ENCODE data around the gene NSD2. TPM values are rescaled to one million over a fixed set of nuclear protein-coding genes. Genes with fewer than 3 reads are reported as not detected.

Gene NSD2
- polyA plus RNA-seq, 1 donor (not counting 4 experiments of a cell fraction or from before 2014, with no cell fraction given), result 22.6 TPM

- no peaks in the 10 kb centered on the region for H3K9me3 ChIP-seq (ENCODE audit: control insufficient read depth, low read depth, low read length)
- DNase-seq (ENCODE audit: low read depth, low spot score), result no peak
- no peaks in the 10 kb centered on the region for H3K27me3 ChIP-seq (ENCODE audit: control insufficient read depth, extremely low read depth, insufficient read depth, low read length)
- no peak for TF ChIP-seq EZH2 (IDR thresholded peaks at IDR 0.05; ENCODE audit: low read length)
- TF ChIP-seq, protein P1, sequence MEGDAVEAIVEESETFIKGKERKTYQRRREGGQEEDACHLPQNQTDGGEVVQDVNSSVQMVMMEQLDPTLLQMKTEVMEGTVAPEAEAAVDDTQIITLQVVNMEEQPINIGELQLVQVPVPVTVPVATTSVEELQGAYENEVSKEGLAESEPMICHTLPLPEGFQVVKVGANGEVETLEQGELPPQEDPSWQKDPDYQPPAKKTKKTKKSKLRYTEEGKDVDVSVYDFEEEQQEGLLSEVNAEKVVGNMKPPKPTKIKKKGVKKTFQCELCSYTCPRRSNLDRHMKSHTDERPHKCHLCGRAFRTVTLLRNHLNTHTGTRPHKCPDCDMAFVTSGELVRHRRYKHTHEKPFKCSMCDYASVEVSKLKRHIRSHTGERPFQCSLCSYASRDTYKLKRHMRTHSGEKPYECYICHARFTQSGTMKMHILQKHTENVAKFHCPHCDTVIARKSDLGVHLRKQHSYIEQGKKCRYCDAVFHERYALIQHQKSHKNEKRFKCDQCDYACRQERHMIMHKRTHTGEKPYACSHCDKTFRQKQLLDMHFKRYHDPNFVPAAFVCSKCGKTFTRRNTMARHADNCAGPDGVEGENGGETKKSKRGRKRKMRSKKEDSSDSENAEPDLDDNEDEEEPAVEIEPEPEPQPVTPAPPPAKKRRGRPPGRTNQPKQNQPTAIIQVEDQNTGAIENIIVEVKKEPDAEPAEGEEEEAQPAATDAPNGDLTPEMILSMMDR (optimal IDR thresholded peaks at IDR 0.05 in 1 of 3, IDR thresholded peaks at IDR 0.05 in 1 of 3, conservative IDR thresholded peaks at IDR 0.05 in 1 of 3; ENCODE audit: extremely low read depth in 1 of 3, insufficient read depth in 2 of 3, low read length in 3 of 3), result no peak
- no peak overlapping the region for H2AFZ ChIP-seq (ENCODE audit: control insufficient read depth, low read length)
- H3K27ac ChIP-seq (ENCODE audit: control insufficient read depth, insufficient read depth, low read length), result no peak overlapping the region
- no peaks in the 10 kb centered on the region for H3K9me1 ChIP-seq (ENCODE audit: control insufficient read depth, extremely low read depth, insufficient read depth, low read length)
- no peak overlapping the region for H3K9ac ChIP-seq (ENCODE audit: control insufficient read depth, extremely low read depth, insufficient read depth, low read length)
- H3K36me3 ChIP-seq (ENCODE audit: control insufficient read depth in 2 of 2, extremely low read depth in 1 of 2, insufficient read depth in 2 of 2, low read length in 2 of 2), result peaks cover 29 to 55% of the 10 kb centered on the region in 2 experiments
- peaks cover 2% of the 10 kb centered on the region for H3K4me1 ChIP-seq (ENCODE audit: control insufficient read depth, extremely low read depth, insufficient read depth, low read length)
- H4K20me1 ChIP-seq (ENCODE audit: control insufficient read depth, extremely low read depth, insufficient read depth, low read length), result peaks cover 2% of the 10 kb centered on the region
- FAIRE-seq, result no peak
- H3K4me2 ChIP-seq (ENCODE audit: control insufficient read depth, extremely low read depth, insufficient read depth, low read depth, low read length), result no peak overlapping the region
- no peak overlapping the region for H3K4me3 ChIP-seq (ENCODE audit: control insufficient read depth in 2 of 3, extremely low read depth in 1 of 3, insufficient read depth in 2 of 3, low read depth in 1 of 3, low read length in 3 of 3)
- no peaks in the 10 kb centered on the region for H3K79me2 ChIP-seq (ENCODE audit: control insufficient read depth, insufficient read depth, low read length)
- dilution Hi-C loops (cut with MboI; ENCODE audit: extremely low pct_ligation_motif_present, low sequenced_read_pairs), result no loop called here
Observed at GRCh38 chr4:1982124-1983052, 111.2 kb downstream of the NSD2 start.

- Histone ChIP-seq H3K27me3 (ENCODE audit: control insufficient read depth, extremely low read depth, insufficient read depth, low read length) (no peaks in the 10 kb centered on the region), H4K20me1 (ENCODE audit: control insufficient read depth, extremely low read depth, insufficient read depth, low read length) (peaks cover 2% of the 10 kb centered on the region), H3K4me3 (ENCODE audit: control insufficient read depth in 2 of 3, extremely low read depth in 1 of 3, insufficient read depth in 2 of 3, low read depth in 1 of 3, low read length in 3 of 3) (no peak overlapping the region), H3K9me3 (ENCODE audit: control insufficient read depth, low read depth, low read length) (no peaks in the 10 kb centered on the region), H3K9me1 (ENCODE audit: control insufficient read depth, extremely low read depth, insufficient read depth, low read length) (no peaks in the 10 kb centered on the region), H3K36me3 (ENCODE audit: control insufficient read depth in 2 of 2, extremely low read depth in 1 of 2, insufficient read depth in 2 of 2, low read length in 2 of 2) (peaks cover 29 to 62% of the 10 kb centered on the region in 2 experiments), H3K27ac (ENCODE audit: control insufficient read depth, insufficient read depth, low read length) (no peak overlapping the region), H3K4me1 (ENCODE audit: control insufficient read depth, extremely low read depth, insufficient read depth, low read length) (peaks cover 2% of the 10 kb centered on the region), H3K4me2 (ENCODE audit: control insufficient read depth, extremely low read depth, insufficient read depth, low read depth, low read length) (no peak overlapping the region), H3K9ac (ENCODE audit: control insufficient read depth, extremely low read depth, insufficient read depth, low read length) (no peak overlapping the region), H3K79me2 (ENCODE audit: control insufficient read depth, insufficient read depth, low read length) (no peaks in the 10 kb centered on the region), H2AFZ (ENCODE audit: control insufficient read depth, low read length) (no peak overlapping the region)
- DNase-seq (ENCODE audit: low read depth, low spot score) (no peak), FAIRE-seq (no peak)
- TF ChIP-seq EZH2 (IDR thresholded peaks at IDR 0.05; ENCODE audit: low read length), result no peak
- TF ChIP-seq, protein P1 (optimal IDR thresholded peaks at IDR 0.05 in 1 of 3, IDR thresholded peaks at IDR 0.05 in 1 of 3, conservative IDR thresholded peaks at IDR 0.05 in 1 of 3; ENCODE audit: extremely low read depth in 1 of 3, insufficient read depth in 2 of 3, low read length in 3 of 3), result no peak
- dilution Hi-C loops (cut with MboI; ENCODE audit: extremely low pct_ligation_motif_present, low sequenced_read_pairs), result no loop called here
Observed at GRCh38 chr4:1983053-1983845, 112.1 kb downstream of the NSD2 start.
